ENCODE data around the gene KLHDC7A.

Gene KLHDC7A

DNA sequence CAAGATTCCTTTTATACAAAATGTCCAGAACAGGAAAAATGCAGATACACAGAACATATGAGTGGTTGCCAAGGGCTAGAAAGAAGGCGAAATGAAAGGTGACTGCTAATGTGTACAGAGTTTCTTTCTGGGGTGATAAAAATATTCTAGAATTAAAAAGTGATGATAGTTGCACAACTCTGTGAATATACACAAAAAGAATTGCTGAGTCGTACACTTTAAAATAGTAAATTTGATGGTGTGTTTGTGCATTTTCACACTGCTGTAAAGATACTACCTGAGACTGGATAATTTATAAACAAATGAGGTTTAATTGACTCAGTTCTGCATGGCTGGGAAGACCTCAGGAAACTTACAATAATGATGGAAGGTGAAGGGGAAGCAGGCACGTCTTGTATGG, 23.9 kb downstream of the KLHDC7A start:
- TF ChIP-seq CTCF (conservative IDR thresholded peaks at IDR 0.05; ENCODE audit: control insufficient read depth, insufficient read depth, low read depth, low read length): no peak
- no peak overlapping the region for H3K4me3 ChIP-seq (ENCODE audit: control insufficient read depth, low read depth, low read length)
- no peak for DNase-seq (ENCODE audit: low read depth)

DNA sequence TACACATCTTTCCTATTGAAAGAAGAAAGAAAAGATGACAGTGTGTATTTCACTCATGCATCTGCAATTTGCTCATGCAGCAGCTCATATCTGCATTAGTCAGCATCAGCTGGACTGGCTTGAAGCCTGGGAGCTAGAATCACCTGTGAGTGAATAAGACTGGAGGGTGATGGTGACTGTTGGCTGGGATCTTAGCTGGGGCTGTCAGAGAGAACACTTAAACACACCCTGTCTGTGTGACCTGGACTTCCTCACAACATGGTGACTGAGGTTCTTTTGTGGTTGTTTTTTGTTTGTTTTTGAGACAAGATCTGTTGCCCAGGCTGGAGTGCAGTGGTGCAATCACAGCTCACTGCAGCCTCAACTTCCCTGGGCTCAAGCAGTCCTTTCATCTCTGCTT, 24.9 kb downstream of the KLHDC7A start:
- no peak for TF ChIP-seq CTCF (conservative IDR thresholded peaks at IDR 0.05; ENCODE audit: control insufficient read depth, insufficient read depth, low read depth, low read length)
- no peak for DNase-seq (ENCODE audit: low read depth)
- no peak overlapping the region for H3K4me3 ChIP-seq (ENCODE audit: control insufficient read depth, low read depth, low read length)

GRCh38 chr1:18508084-18508483, 27.4 kb downstream of the KLHDC7A start:
- H3K4me3 ChIP-seq (ENCODE audit: control insufficient read depth, low read depth, low read length): no peak overlapping the region
- no peak for TF ChIP-seq CTCF (conservative IDR thresholded peaks at IDR 0.05; ENCODE audit: control insufficient read depth, insufficient read depth, low read depth, low read length)
- DNase-seq (ENCODE audit: low read depth): no peak

GRCh38 chr1:18511149-18511873, 30.6 kb downstream of the KLHDC7A start:
- H3K4me3 ChIP-seq (ENCODE audit: control insufficient read depth, low read depth, low read length): no peak overlapping the region
- no peak for TF ChIP-seq CTCF (conservative IDR thresholded peaks at IDR 0.05; ENCODE audit: control insufficient read depth, insufficient read depth, low read depth, low read length)
- DNase-seq (ENCODE audit: low read depth): no peak

DNA sequence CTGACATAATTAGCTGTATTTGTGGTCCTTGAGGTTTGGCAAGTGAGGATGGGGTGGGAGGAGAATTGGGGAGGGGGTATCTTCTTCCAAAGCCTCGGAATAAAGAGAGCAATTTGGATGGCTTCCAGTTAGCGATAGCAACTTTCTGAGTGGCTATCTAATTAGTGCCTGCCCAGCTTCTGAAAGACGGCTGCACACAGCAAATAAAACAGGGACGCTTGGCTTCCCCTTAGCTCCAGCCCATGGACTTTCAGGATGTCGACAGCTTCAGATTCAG, 31.1 kb downstream of the KLHDC7A start:
- no peak for DNase-seq (ENCODE audit: low read depth)
- no peak for TF ChIP-seq CTCF (conservative IDR thresholded peaks at IDR 0.05; ENCODE audit: control insufficient read depth, insufficient read depth, low read depth, low read length)
- no peak overlapping the region for H3K4me3 ChIP-seq (ENCODE audit: control insufficient read depth, low read depth, low read length)

GRCh38 chr1:18512883-18513282, 32.2 kb downstream of the KLHDC7A start:
- DNase-seq (ENCODE audit: low read depth): no peak
- H3K4me3 ChIP-seq (ENCODE audit: control insufficient read depth, low read depth, low read length): no peak overlapping the region
- no peak for TF ChIP-seq CTCF (conservative IDR thresholded peaks at IDR 0.05; ENCODE audit: control insufficient read depth, insufficient read depth, low read depth, low read length)

DNA sequence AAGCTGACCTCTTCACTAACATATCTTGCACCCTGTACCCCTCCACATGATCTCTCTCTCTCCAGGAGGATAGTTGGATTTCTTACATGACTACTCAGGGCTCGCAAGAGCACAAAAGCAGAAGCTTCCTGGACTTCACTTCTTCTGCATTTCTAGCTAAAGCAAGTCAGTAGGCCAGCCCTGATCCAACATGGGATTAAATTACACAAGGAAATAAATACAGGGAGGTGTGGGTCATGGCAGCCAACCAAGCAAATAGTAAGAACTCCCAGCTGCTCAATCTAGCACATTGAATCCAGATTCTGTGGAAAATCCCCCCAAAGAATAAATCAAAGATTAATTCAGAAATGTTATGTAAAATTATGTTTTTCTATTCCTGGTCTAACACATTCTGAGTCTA, 33.3 kb downstream of the KLHDC7A start:
- no peak for TF ChIP-seq CTCF (conservative IDR thresholded peaks at IDR 0.05; ENCODE audit: control insufficient read depth, insufficient read depth, low read depth, low read length)
- DNase-seq (ENCODE audit: low read depth): no peak
- H3K4me3 ChIP-seq (ENCODE audit: control insufficient read depth, low read depth, low read length): no peak overlapping the region

All from fibroblast of mammary gland (primary cell).